Activated naive CD4-positive, alpha-beta T cell (primary cell): Measurements from ENCODE around the gene R3HDM4.
"Not testable (repeated sequence)": the region's sequence is repeated elsewhere in the genome, so short reads cannot be mapped to it uniquely, and the experiment has no call there.

Experiments
- DNase-seq, 4 experiments: peaks; one replicate each; lab custom pipeline; 2025; lab: John Stamatoyannopoulos, UW

The R3HDM4 gene

DNA sequence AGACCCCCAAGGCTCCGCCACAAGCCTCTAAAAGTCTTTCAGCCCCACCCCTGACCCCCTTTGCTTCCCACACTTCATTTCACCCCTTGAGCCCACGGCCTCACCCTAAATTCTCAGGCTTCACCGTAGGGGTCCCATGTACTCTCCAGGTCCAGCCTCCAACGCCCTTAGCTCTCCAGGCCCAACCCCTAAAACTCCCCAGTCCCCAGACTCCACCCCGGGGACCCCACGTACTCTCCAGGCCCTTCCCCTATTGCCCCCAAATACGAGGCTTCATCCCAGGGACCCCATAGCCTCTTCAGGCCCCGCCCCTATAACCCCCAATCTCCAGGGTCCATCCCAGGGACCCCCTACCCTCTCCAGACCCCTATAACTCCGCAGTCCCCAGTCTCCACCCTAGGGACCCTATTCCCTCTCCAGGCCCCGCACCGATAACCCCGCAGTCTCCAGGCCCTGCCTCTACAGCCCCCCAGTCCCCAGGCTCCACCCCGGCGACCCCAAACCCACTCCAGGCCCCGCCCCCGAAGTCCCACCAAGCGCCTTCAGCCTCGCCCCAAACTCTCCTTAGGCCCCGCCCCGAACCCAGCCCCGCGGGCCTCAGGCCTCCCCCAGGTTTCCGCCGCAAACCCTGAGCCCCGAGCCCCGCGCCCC, 20.7 kb downstream of the R3HDM4 start:
- DNase-seq = no peak

DNA sequence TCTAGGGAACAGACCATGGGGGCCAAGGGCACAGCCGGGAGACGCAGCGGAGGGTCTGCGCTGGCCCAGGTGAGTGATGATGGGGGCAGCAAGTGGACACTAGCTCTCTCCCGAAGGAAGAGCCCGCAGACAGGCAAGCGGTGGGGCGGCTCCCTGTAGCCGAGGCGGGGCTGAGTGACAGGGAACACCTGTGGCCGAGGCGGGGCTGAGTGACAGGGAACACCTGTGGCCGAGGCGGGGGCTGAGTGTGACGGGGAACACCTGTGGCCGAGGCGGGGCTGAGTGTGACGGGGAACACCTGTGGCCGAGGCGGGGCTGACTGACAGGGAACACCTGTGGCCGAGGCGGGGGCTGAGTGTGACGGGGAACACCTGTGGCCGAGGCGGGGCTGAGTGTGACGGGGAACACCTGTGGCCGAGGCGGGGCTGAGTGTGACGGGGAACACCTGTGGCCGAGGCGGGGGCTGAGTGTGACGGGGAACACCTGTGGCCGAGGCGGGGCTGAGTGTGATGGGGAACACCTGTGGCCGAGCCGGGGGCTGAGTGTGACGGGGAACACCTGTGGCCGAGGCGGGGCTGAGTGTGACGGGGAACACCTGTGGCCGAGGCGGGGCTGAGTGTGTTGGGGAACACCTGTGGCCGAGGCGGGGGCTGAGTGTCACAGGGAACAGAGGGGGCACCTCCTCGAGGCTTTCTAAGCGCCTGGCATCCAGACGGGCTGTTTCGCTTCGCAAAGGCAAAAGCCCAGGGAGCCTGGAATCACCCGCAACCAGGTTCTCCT, 21.4 kb downstream of the R3HDM4 start:
- not testable (repeated sequence) for DNase-seq

- DNase-seq = no peak
These were observed 22.2 kb downstream of the R3HDM4 start for GRCh38 chr19:890831-891230.

GRCh38 chr19:889662-890295, 23.2 kb downstream of the R3HDM4 start:
- DNase-seq = no peak

DNA sequence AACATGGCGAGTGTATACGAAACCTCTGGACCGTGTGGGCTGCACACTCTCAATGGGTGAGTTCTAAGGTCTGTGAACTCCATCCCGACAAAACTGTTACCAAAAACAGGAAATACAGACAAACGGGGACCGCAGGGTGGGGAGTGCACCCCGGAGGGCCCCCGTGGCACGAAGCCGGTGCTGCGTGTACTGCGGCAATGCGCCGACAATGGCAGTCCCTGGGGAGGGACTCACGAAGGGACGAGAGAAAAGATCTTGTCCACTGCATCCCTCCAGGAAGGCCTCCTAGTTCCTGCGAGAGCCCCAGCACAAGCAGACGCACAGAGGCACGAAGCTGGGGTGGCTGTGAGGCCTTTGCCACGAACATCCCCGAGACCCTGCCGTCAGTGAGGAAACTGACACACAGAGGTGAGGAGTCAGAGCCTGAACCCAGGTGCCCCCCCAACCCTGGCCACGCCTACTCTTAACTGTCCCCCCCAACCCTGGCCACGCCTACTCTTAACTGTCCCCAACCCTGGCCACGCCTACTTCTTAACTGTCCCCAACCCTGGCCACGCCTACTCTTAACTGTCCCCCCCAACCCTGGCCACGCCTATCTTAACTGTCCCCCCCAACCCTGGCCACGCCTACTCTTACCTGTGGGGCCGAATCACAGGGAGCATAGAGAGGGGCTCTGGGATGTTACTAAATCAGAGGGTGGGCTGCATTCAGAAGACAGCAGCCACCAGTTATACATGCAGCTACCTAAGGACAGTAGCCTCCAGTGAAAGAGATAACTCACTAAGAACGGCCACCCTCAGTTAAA, 24.2 kb downstream of the R3HDM4 start:
- no peak for DNase-seq

GRCh38 chr19:887599-887998, 25.4 kb downstream of the R3HDM4 start:
- no peak for DNase-seq

GRCh38 chr19:887072-887471, 25.9 kb downstream of the R3HDM4 start:
- no peak for DNase-seq

GRCh38 chr19:885536-886224, 27.3 kb downstream of the R3HDM4 start:
- DNase-seq = no peak

DNA sequence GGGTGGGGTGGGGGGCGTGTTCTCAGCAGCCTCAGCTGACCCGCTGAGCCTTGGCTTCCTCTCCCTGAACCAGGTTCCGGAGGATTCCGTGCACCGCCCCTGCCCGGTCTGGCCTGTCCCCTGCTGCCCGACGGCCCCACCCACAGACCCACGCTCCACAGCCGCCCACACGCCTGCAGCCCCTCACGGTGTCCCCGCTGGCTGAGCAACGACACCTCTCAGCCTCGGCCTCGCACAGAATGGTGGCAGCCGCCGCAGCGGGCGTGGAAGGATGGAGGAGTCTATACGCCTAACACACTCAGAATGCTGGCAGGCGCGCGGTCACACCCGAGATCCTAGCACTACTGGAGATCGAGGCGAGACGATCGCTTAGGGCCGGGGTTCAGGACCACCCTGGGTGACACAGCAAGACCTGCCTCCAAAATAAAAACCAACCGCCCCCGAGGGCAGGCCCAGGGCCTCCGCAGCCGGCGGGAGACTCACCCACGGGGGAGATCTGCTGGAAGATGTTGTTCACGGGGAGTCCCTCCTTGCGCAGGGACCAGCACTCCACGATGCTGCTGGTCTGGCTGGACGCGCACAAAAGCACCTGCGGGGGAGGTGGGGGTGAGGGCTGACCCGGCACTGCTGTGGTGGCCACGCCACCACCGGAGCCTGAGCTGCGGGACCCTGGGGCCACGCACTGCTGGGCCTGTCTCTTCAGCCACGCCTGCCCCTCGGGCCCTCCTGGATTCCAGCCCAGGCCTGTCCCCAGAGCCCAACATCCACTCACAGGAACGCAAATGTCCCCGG, 28.4 kb downstream of the R3HDM4 start:
- no peak for DNase-seq

- DNase-seq = no peak
These were observed 29.3 kb downstream of the R3HDM4 start for GRCh38 chr19:883661-884211.

DNA sequence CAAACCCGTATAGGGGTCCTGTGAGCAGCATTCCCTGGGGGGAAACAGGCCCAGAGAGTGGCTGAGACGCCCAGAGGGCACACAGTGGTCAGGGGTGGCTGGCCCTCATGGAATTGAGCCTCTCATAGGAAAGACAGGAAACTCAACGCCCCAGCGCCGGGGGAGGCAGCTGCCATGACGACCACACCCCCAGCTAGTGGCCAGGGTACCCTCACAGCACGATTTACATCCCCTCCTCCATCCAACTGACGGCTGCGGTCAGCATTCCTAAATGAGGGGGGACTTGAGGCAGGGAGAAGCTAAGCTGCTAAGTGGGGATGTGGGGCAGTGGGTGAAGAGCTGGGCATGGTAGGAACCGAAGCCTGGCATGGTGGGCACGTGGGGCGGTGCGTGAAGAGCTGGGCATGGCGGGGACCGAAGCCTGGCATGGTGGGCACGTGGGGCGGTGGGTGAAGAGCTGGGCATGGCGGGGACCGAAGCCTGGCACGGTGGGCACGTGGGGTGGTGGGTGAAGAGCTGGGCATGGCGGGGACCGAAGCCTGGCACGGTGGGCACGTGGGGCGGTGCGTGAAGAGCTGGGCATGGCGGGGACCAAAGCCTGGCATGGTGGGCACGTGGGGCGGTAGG, 30.0 kb downstream of the R3HDM4 start:
- DNase-seq = no peak

GRCh38 chr19:881385-882071, 31.5 kb downstream of the R3HDM4 start:
- no peak for DNase-seq

- no peak for DNase-seq
These were observed 33.1 kb downstream of the R3HDM4 start for GRCh38 chr19:879711-880438.

GRCh38 chr19:878751-879561, 34.1 kb downstream of the R3HDM4 start:
- not testable (repeated sequence) for DNase-seq

DNA sequence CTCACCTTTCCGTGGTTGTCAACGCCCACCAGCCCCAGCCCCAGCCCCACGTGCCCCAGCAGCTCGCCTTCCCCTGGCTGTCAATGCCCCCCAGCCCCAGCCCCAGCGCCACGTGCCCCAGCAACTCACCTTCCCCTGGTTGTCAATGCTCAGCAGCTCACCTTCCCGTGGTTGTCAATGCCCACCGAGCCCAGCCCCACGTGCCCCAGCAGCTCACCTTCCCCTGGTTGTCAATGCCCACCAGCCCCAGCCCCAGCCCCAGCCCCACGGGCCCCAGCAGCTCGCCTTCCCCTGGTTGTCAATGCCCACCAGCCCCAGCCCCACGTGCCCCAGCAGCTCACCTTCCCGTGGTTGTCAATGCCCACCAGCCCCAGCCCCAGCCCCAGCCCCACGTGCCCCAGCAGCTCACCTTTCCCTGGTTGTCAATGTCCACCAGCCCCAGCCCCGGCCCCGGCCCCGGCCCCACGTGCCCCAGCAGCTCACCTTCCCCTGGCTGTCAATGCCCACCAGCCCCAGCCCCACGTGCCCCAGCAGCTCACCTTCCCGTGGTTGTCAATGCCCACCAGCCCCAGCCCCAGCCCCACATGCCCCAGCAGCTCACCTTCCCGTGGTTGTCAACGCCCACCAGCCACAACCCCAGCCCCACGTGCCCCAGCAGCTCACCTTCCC, 34.9 kb downstream of the R3HDM4 start:
- DNase-seq = not testable (repeated sequence)

GRCh38 chr19:876780-877314, 36.2 kb downstream of the R3HDM4 start:
- DNase-seq = no peak

DNA sequence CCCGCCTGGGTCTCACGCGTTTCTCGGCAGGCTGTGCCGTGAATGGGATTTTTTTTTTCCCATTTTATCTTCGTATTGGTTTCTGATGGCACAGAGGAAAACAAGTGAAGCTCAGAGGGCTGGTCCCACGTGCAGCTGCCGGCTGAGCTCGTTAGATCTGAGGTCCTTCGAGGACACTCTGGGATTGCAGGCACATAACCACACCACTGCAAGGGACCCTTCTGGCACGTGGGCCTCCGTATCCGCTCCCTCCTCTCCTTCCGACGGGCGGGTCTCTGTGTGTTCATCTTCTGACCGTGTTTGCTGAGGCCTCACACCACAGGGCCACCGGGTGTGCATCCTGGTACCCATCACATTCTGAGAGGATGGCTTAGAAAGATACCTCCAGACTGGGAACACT, 36.9 kb downstream of the R3HDM4 start:
- DNase-seq = no peak
